ENCODE measurements around the gene PABPN1L. TPM values are rescaled to one million over a fixed set of nuclear protein-coding genes. Genes with fewer than 3 reads are reported as not detected.

Gene PABPN1L
- total and polyA plus RNA-seq, 9 of the 15 experiments (the other 6 are each of a cell fraction or from before 2014, with no cell fraction given), result 0.11 to 0.32 TPM; not detected in 7

DNA sequence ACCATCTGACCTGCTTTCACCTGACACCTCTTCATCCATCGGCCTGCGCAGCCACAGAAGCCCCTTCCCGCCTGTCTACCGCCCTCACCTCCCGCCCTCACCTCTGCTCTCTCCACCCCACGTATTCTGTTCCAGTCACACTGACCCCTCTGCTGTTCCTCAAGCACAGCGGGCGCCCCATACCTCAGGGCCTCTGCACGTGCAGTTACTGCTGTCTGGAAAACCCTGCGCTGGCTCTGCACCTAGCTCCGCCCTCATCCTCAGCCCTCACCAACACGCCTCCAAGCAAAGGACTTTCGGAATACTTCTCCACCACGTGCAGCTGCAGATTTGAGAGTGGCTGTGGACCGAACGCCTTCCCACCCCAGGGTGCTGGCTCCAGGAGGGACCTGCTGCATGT is 24.6 kb upstream of the PABPN1L start (continued):
- TF ChIP-seq ZNF584 (CRISPR knock-in tag; IDR thresholded peaks at IDR 0.05; ENCODE audit: low read depth) (no peak), CBX5 (IDR thresholded peaks at IDR 0.05; ENCODE audit: borderline replicate concordance, low read depth) (no peak), MYNN (IDR thresholded peaks at IDR 0.05) (no peak), MYNN (CRISPR knock-in tag; IDR thresholded peaks at IDR 0.05) (no peak), MEF2A (IDR thresholded peaks at IDR 0.05; ENCODE audit: control insufficient read depth, low read depth, low read length) (no peak), MCM5 (IDR thresholded peaks at IDR 0.05; ENCODE audit: low read depth) (no peak)
- TF ChIP-seq, protein P1, sequence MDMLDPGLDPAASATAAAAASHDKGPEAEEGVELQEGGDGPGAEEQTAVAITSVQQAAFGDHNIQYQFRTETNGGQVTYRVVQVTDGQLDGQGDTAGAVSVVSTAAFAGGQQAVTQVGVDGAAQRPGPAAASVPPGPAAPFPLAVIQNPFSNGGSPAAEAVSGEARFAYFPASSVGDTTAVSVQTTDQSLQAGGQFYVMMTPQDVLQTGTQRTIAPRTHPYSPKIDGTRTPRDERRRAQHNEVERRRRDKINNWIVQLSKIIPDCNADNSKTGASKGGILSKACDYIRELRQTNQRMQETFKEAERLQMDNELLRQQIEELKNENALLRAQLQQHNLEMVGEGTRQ (CRISPR knock-in tag; IDR thresholded peaks at IDR 0.05), result no peak
- TF ChIP-seq, protein P2, sequence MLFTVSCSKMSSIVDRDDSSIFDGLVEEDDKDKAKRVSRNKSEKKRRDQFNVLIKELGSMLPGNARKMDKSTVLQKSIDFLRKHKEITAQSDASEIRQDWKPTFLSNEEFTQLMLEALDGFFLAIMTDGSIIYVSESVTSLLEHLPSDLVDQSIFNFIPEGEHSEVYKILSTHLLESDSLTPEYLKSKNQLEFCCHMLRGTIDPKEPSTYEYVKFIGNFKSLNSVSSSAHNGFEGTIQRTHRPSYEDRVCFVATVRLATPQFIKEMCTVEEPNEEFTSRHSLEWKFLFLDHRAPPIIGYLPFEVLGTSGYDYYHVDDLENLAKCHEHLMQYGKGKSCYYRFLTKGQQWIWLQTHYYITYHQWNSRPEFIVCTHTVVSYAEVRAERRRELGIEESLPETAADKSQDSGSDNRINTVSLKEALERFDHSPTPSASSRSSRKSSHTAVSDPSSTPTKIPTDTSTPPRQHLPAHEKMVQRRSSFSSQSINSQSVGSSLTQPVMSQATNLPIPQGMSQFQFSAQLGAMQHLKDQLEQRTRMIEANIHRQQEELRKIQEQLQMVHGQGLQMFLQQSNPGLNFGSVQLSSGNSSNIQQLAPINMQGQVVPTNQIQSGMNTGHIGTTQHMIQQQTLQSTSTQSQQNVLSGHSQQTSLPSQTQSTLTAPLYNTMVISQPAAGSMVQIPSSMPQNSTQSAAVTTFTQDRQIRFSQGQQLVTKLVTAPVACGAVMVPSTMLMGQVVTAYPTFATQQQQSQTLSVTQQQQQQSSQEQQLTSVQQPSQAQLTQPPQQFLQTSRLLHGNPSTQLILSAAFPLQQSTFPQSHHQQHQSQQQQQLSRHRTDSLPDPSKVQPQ (CRISPR knock-in tag; IDR thresholded peaks at IDR 0.05; ENCODE audit: borderline replicate concordance), result no peak
- TF ChIP-seq, protein P3, sequence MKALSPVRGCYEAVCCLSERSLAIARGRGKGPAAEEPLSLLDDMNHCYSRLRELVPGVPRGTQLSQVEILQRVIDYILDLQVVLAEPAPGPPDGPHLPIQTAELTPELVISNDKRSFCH (CRISPR knock-in tag; IDR thresholded peaks at IDR 0.05), result no peak
- TF ChIP-seq, protein P3 (tag; IDR thresholded peaks at IDR 0.05), result no peak
- TF ChIP-seq, protein P4, sequence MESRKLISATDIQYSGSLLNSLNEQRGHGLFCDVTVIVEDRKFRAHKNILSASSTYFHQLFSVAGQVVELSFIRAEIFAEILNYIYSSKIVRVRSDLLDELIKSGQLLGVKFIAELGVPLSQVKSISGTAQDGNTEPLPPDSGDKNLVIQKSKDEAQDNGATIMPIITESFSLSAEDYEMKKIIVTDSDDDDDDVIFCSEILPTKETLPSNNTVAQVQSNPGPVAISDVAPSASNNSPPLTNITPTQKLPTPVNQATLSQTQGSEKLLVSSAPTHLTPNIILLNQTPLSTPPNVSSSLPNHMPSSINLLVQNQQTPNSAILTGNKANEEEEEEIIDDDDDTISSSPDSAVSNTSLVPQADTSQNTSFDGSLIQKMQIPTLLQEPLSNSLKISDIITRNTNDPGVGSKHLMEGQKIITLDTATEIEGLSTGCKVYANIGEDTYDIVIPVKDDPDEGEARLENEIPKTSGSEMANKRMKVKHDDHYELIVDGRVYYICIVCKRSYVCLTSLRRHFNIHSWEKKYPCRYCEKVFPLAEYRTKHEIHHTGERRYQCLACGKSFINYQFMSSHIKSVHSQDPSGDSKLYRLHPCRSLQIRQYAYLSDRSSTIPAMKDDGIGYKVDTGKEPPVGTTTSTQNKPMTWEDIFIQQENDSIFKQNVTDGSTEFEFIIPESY (CRISPR knock-in tag; IDR thresholded peaks at IDR 0.05), result 0 out of 2 replicates have a peak, but pooled peaks have one; percentile 48

Measured in K562 (cell line).